Loucy (cell line): ENCODE results near the gene NFKBIA.
A peak's percentile ranks its signal among the peaks of the same experiment; 100 is the strongest.

Experiments
- H2AFZ ChIP-seq: fragments of 200-600 bp; sonication (generic); 2 replicates; pipeline ENCODE4 v1.6.0; 2016; ENCODE audit warnings: antibody characterized with exemption, mild to moderate bottlenecking, low read length, moderate library complexity
- H3F3A ChIP-seq: fragments of 200-600 bp; 2 replicates; pipeline ENCODE4 v1.6.0; 2016; ENCODE audit warnings: antibody characterized with exemption, low read depth, mild to moderate bottlenecking
- H3K27me3 ChIP-seq: fragments of 200-600 bp; sonication (generic); 2 replicates; pipeline ENCODE4 v1.6.1; 2014; ENCODE audit warnings: low read length, mild to moderate bottlenecking; ENCODE audit not compliant: insufficient read depth, poor library complexity, severe bottlenecking
- H3K36me3 ChIP-seq: fragments of 200-600 bp; sonication (generic); 2 replicates; pipeline ENCODE4 v1.6.1; 2016; ENCODE audit warnings: low read length; ENCODE audit not compliant: insufficient read depth
- H3K4me1 ChIP-seq: fragments of 200-600 bp; sonication (generic); 2 replicates; pipeline ENCODE4 v1.5.1; 2014; ENCODE audit warnings: low read length, mild to moderate bottlenecking; ENCODE audit not compliant: insufficient read depth, poor library complexity, severe bottlenecking
- H3K4me2 ChIP-seq: fragments of 200-600 bp; sonication (generic); 2 replicates; pipeline ENCODE4 v1.6.0; 2014; ENCODE audit warnings: antibody characterized with exemption, low read length, low read depth, mild to moderate bottlenecking; ENCODE audit not compliant: poor library complexity, severe bottlenecking
- H3K4me3 ChIP-seq: fragments of 200-600 bp; sonication (generic); 2 replicates; pipeline ENCODE4 v1.5.1; 2014; ENCODE audit warnings: low read length, mild to moderate bottlenecking, mixed read lengths; ENCODE audit not compliant: poor library complexity, severe bottlenecking
- H3K79me2 ChIP-seq: fragments of 200-600 bp; sonication (generic); 2 replicates; pipeline ENCODE4 v1.6.1; 2014; ENCODE audit warnings: low read length; ENCODE audit not compliant: insufficient read depth
- H3K9ac ChIP-seq: fragments of 200-600 bp; sonication (generic); 2 replicates; pipeline ENCODE4 v1.6.0; 2014; ENCODE audit warnings: mild to moderate bottlenecking, low read depth, low read length, moderate library complexity; ENCODE audit not compliant: poor library complexity, severe bottlenecking
- H3K9me2 ChIP-seq: fragments of 200-600 bp; sonication (generic); replicated peaks from 2 replicates; pipeline ENCODE4 v1.6.1; 2016; ENCODE audit warnings: low read depth, low read length, mixed read lengths
- H3K9me3 ChIP-seq: fragments of 200-600 bp; sonication (generic); 2 replicates; pipeline ENCODE4 v1.6.1; 2014; ENCODE audit warnings: mild to moderate bottlenecking, antibody characterized with exemption, low read length, low read depth; ENCODE audit not compliant: insufficient read depth
- H4K20me1 ChIP-seq: fragments of 200-600 bp; sonication (generic); 2 replicates; pipeline ENCODE4 v1.6.0; 2014; ENCODE audit warnings: antibody characterized with exemption, low read length, mild to moderate bottlenecking; ENCODE audit not compliant: insufficient read depth, poor library complexity, severe bottlenecking
- EZH2phosphoT487 ChIP-seq: fragments of 200-600 bp; IDR thresholded peaks from 2 replicates; pipeline ENCODE4 v1.6.1; 2018; ENCODE audit warnings: antibody characterized with exemption, mild to moderate bottlenecking, moderate library complexity, borderline replicate concordance
- TF ChIP-seq, protein P1 (sequence below): fragments of 200-600 bp; sonication (generic); conservative IDR thresholded peaks from 2 replicates; pipeline ENCODE4 v1.5.1; 2014; ENCODE audit warnings: mild to moderate bottlenecking, antibody characterized with exemption, low read length

Gene NFKBIA

DNA sequence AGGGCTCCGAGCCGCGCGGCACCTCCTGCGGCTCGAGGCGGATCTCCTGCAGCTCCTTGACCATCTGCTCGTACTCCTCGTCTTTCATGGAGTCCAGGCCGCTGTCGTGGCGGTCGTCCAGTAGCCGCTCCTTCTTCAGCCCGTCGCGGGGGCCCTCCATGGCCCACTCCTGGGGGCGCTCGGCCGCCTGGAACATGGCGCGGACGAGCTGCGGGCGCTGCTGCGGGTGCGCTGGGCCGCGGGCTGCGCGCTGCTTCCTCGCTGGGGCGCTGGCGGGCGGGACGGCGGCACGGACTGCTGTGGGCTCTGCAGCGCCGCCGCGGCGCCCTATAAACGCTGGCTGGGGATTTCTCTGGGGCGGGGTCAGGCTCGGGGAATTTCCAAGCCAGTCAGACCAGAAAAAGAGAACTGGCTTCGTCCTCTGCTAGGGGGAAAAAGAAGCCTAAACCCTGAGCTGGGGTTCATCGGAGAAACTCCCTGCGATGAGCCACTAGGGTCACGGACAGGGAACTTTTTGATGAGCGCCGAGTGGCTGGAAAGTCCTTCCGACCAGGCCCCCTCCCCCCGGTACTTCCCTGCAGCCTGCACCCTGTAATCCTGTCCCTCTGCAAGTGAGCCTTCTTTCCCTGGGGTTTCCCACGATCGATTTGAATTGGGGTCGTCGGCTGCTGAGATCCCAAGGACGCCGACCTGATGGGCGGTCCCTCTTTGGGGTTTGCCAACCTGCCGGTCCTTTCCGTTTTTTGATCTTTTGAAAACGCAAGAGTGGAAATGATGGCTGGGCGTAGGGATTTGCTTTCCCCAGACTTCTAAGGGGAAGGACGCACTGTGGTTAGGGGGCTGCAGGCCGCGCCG, at the start of gene NFKBIA:
TSS of gene NFKBIA (minus strand) at position 301 of the 855 bp plus-strand sequence. CDS start at position 196, 105 bp downstream.
- peaks cover 5% of the 10 kb centered on the region; the same call in 1 of the 2 replicates for H3F3A ChIP-seq
- H3K9ac ChIP-seq, result peak within 1 kb of the TSS; percentile 93
- H2AFZ ChIP-seq, result peak within 1 kb of the TSS; percentile 95
- H3K36me3 ChIP-seq, result peaks cover 31% of the 10 kb centered on the region; the same call in 1 of the 2 replicates
- H3K4me1 ChIP-seq, result peaks cover 50% of the 10 kb centered on the region
- no peaks in the 10 kb centered on the region for H3K9me2 ChIP-seq
- H3K4me2 ChIP-seq, result peak within 1 kb of the TSS; percentile 98
- peak within 1 kb of the TSS; percentile 99 for H3K4me3 ChIP-seq
- no peaks in the 10 kb centered on the region for H3K9me3 ChIP-seq
- no peaks in the 10 kb centered on the region for H3K27me3 ChIP-seq
- peaks cover 32% of the 10 kb centered on the region for H4K20me1 ChIP-seq
- TF ChIP-seq EZH2phosphoT487, result no peak
- TF ChIP-seq, protein P1, sequence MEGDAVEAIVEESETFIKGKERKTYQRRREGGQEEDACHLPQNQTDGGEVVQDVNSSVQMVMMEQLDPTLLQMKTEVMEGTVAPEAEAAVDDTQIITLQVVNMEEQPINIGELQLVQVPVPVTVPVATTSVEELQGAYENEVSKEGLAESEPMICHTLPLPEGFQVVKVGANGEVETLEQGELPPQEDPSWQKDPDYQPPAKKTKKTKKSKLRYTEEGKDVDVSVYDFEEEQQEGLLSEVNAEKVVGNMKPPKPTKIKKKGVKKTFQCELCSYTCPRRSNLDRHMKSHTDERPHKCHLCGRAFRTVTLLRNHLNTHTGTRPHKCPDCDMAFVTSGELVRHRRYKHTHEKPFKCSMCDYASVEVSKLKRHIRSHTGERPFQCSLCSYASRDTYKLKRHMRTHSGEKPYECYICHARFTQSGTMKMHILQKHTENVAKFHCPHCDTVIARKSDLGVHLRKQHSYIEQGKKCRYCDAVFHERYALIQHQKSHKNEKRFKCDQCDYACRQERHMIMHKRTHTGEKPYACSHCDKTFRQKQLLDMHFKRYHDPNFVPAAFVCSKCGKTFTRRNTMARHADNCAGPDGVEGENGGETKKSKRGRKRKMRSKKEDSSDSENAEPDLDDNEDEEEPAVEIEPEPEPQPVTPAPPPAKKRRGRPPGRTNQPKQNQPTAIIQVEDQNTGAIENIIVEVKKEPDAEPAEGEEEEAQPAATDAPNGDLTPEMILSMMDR, result peak; percentile 51
- H3K79me2 ChIP-seq, result peaks cover 41% of the 10 kb centered on the region

- H3K4me2 ChIP-seq, result no peak overlapping the region
- no peaks in the 10 kb centered on the region for H3K4me1 ChIP-seq
- H3K9ac ChIP-seq, result no peak overlapping the region
- no peak overlapping the region for H3K4me3 ChIP-seq
- no peaks in the 10 kb centered on the region for H3F3A ChIP-seq
- no peaks in the 10 kb centered on the region for H3K9me3 ChIP-seq
- no peaks in the 10 kb centered on the region for H3K27me3 ChIP-seq
- H4K20me1 ChIP-seq, result no peaks in the 10 kb centered on the region
- no peak for TF ChIP-seq EZH2phosphoT487
- TF ChIP-seq, protein P1, result no peak
- H3K79me2 ChIP-seq, result no peaks in the 10 kb centered on the region
- no peaks in the 10 kb centered on the region for H3K9me2 ChIP-seq
- H2AFZ ChIP-seq, result no peak overlapping the region
- no peaks in the 10 kb centered on the region for H3K36me3 ChIP-seq
Measured at GRCh38 chr14:35446450-35446849, 41.9 kb upstream of the NFKBIA start.

DNA sequence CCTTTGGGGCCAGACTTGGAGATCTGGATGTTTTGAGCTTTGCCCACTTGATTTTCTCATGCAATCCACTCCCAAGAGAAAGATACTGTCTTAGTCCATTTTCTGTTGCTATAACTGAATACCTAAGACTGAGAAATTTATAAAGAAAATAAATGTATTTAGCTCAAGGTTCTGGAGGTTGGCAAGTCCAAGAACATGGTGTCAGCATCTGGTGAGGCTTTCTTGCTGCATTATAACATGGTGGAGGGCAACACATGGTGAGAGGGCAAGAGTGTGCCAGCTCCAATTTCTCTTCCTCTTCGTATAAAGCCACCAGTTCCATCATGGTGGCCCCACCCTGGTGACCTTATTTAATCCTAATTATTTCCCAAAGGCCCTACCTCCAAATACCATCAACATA, 39.6 kb upstream of the NFKBIA start:
- no peaks in the 10 kb centered on the region for H3F3A ChIP-seq
- no peak overlapping the region for H3K4me2 ChIP-seq
- no peaks in the 10 kb centered on the region for H3K9me2 ChIP-seq
- no peaks in the 10 kb centered on the region for H3K79me2 ChIP-seq
- H3K4me3 ChIP-seq, result no peak overlapping the region
- H3K9ac ChIP-seq, result no peak overlapping the region
- H3K27me3 ChIP-seq, result no peaks in the 10 kb centered on the region
- H3K36me3 ChIP-seq, result no peaks in the 10 kb centered on the region
- no peaks in the 10 kb centered on the region for H3K9me3 ChIP-seq
- H4K20me1 ChIP-seq, result no peaks in the 10 kb centered on the region
- no peak overlapping the region for H2AFZ ChIP-seq
- TF ChIP-seq, protein P1, result no peak
- no peak for TF ChIP-seq EZH2phosphoT487
- H3K4me1 ChIP-seq, result no peaks in the 10 kb centered on the region
